Middle frontal gyrus (tissue), 1 donor: ENCODE data around the gene UHMK1.
"Not testable (repeated sequence)": the region's sequence is repeated elsewhere in the genome, so short reads cannot be mapped to it uniquely, and the experiment has no call there.

Source experiments
- DNase-seq: peaks from one replicate; pipeline ENCODE4 v3.0.0-alpha.2; 2015; ENCODE audit warnings: low spot score; ENCODE audit errors: extremely low spot score

The UHMK1 gene

GRCh38 chr1:162564762-162565218, 67.2 kb downstream of the UHMK1 start:
- no peak for DNase-seq

GRCh38 chr1:162565460-162565859, 67.8 kb downstream of the UHMK1 start:
- DNase-seq, result no peak

GRCh38 chr1:162566870-162567269, 69.3 kb downstream of the UHMK1 start:
- DNase-seq, result no peak

- no peak for DNase-seq
Observed at GRCh38 chr1:162568802-162569201, 71.2 kb downstream of the UHMK1 start.

- DNase-seq, result no peak
Observed at GRCh38 chr1:162570718-162571117, 73.1 kb downstream of the UHMK1 start.

GRCh38 chr1:162571121-162571520, 73.5 kb downstream of the UHMK1 start:
- DNase-seq, result not testable (repeated sequence)

- no peak for DNase-seq
Observed at GRCh38 chr1:162571696-162572095, 74.1 kb downstream of the UHMK1 start.

- no peak for DNase-seq
Observed at GRCh38 chr1:162573136-162573535, 75.5 kb downstream of the UHMK1 start.

GRCh38 chr1:162578071-162578700, 80.6 kb downstream of the UHMK1 start:
- DNase-seq, result no peak

GRCh38 chr1:162578936-162579335, 81.3 kb downstream of the UHMK1 start:
- no peak for DNase-seq
